ENCODE results near the gene CEP72.

GRCh38 chr5:646396-647201 lies 34.5 kb downstream of the CEP72 start:
- TF ChIP-seq MYC (IDR thresholded peaks at IDR 0.05; ENCODE audit: low read depth, low read length) = no peak
- TF ChIP-seq, protein P1, sequence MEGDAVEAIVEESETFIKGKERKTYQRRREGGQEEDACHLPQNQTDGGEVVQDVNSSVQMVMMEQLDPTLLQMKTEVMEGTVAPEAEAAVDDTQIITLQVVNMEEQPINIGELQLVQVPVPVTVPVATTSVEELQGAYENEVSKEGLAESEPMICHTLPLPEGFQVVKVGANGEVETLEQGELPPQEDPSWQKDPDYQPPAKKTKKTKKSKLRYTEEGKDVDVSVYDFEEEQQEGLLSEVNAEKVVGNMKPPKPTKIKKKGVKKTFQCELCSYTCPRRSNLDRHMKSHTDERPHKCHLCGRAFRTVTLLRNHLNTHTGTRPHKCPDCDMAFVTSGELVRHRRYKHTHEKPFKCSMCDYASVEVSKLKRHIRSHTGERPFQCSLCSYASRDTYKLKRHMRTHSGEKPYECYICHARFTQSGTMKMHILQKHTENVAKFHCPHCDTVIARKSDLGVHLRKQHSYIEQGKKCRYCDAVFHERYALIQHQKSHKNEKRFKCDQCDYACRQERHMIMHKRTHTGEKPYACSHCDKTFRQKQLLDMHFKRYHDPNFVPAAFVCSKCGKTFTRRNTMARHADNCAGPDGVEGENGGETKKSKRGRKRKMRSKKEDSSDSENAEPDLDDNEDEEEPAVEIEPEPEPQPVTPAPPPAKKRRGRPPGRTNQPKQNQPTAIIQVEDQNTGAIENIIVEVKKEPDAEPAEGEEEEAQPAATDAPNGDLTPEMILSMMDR (IDR thresholded peaks at IDR 0.05; ENCODE audit: low read depth, low read length) = no peak
- TF ChIP-seq, protein P2, sequence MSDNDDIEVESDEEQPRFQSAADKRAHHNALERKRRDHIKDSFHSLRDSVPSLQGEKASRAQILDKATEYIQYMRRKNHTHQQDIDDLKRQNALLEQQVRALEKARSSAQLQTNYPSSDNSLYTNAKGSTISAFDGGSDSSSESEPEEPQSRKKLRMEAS (IDR thresholded peaks at IDR 0.05; ENCODE audit: low read depth, low read length) = no peak

Measured in NB4 (cell line).